Gastrocnemius medialis (tissue), 4 donors: ENCODE results near the gene DDX1.

Experiments used
- POLR2A ChIP-seq, 2 donors: fragments of 450-650 bp; IDR thresholded peaks; one replicate each; pipeline ENCODE4 v1.6.1; 2017; ENCODE audit warnings: antibody characterized with exemption in 2 of 2, mild to moderate bottlenecking in 2 of 2, moderate library complexity in 2 of 2
- TF ChIP-seq, protein P1 (sequence below), 5 experiments: fragments of 450-650 bp in 3 of 5; fragments of 200-600 bp in 2 of 5; sonication (generic) in 2 of 5; IDR thresholded peaks in 4 of 5; conservative IDR thresholded peaks in 1 of 5; 1 replicate in 4 of 5; 2 replicates in 1 of 5; pipeline ENCODE4 v1.5.1; 2016 to 2019; ENCODE audit warnings: antibody characterized with exemption in 5 of 5, mild to moderate bottlenecking in 3 of 5, moderate library complexity in 3 of 5

- TF ChIP-seq, protein P1, sequence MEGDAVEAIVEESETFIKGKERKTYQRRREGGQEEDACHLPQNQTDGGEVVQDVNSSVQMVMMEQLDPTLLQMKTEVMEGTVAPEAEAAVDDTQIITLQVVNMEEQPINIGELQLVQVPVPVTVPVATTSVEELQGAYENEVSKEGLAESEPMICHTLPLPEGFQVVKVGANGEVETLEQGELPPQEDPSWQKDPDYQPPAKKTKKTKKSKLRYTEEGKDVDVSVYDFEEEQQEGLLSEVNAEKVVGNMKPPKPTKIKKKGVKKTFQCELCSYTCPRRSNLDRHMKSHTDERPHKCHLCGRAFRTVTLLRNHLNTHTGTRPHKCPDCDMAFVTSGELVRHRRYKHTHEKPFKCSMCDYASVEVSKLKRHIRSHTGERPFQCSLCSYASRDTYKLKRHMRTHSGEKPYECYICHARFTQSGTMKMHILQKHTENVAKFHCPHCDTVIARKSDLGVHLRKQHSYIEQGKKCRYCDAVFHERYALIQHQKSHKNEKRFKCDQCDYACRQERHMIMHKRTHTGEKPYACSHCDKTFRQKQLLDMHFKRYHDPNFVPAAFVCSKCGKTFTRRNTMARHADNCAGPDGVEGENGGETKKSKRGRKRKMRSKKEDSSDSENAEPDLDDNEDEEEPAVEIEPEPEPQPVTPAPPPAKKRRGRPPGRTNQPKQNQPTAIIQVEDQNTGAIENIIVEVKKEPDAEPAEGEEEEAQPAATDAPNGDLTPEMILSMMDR (IDR thresholded peaks at IDR 0.05 in 4 of 5, conservative IDR thresholded peaks at IDR 0.05 in 1 of 5) = no peak
- no peak for TF ChIP-seq POLR2A (IDR thresholded peaks at IDR 0.05)
These were observed 19.9 kb upstream of the DDX1 start for GRCh38 chr2:15571729-15572128.
